Activated effector memory CD4-positive, alpha-beta T cell treated with Interleukin-2 at 50 U/mL for 16 hours (primary cell): ENCODE data around the gene ATP2C2.

Experiments
- DNase-seq: peaks from one replicate; pipeline ENCODE4 v3.0.0-alpha.2; 2020

Gene ATP2C2

DNA sequence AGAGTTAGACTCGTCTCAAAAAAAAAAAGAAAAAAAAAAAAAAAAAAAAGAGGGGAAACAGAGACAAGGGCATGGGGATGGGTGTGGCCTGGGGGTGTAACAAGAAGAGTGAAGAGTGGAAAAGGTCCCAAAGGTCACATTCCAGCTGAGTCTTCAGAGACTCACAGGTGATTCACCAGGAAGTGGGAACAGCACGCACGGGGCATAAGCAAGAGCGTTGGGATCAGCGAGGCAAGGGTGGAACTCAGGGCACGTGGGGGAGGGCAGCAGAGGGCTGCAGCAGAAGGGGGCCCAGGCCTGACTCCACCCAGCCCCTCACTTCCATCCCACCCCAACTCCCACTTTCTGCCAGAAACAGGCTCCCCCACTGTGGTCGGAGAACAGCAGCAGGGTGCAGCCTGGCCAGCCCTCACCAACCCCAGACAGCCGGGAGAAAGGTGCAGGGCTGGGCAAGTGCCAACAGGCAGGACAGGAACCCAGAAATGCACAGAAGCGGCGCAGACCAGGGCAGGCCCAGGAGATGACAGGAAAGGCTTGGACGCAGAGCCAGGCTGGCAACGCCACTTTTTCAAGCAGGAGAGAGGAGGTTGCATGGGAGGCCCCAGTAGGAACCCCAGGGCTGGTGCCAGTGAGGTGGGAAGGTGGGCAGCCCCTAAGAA is 132.9 kb downstream of the ATP2C2 start:
- no peak for DNase-seq

DNA sequence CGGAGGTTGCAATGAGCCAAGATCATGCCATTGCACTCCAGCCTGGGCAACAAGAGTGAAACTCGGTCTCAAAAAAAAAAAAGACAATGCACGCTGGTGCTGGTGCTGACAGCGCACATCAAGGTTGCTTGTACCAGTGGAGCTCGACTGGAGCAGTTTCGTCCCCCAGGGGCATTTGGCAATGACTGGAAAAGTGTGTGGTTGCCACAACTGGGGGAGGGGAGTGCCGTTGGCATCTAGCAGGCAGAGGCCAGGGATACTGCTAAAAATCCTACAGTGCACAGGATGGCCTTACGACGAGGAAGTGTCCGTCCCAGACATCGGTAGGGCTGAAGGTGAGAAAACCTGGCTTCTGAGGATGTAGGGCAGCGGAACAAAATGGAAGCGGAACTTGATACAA is 133.7 kb downstream of the ATP2C2 start:
- no peak for DNase-seq

GRCh38 chr16:84502581-84502980 is 134.2 kb downstream of the ATP2C2 start:
- no peak for DNase-seq

DNA sequence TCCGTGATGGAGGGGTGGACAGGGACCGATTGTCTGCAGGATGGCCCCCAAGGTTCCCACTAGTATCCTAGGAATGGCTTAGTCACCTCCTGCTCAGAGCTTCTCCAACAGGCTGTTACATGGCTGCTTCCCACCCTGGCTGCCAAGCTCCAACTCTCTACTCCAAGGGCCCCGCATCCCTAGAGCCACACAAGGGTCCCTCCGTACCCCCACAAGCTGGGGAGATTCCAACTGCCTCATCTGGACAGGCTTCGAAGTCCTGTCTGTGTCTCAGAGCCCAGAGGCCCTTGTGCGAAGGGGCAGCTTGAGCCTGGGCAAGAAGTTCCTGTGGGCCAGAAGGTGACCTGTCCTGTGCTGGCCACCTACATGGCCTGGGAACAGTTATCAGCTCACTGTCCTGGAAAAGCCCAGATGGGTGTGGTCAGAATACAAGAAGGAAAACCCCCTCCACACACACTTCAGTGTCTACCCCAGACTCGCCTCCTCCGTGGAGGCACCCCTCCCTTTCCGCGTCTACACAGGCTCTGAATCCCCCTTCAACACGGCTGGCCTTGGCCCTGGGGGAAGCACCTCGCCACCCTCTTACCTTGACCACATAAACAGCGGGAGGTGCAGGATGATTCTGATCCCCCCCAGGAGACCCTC is 135.5 kb downstream of the ATP2C2 start:
- no peak for DNase-seq

- DNase-seq = peak; percentile 98
These were observed 136.3 kb downstream of the ATP2C2 start, which contains the start of gene MEAK7 for GRCh38 chr16:84504420-84505248. Gene MEAK7 (minus strand): TSS chr16:84504659. CDS start chr16:84498086, 6,573 bp downstream.

- DNase-seq = no peak
These were observed 137.2 kb downstream of the ATP2C2 start for GRCh38 chr16:84505249-84506187.

GRCh38 chr16:84507011-84507982 is 139.0 kb downstream of the ATP2C2 start:
- peak; percentile 25 for DNase-seq

GRCh38 chr16:84508502-84508901 is 140.2 kb downstream of the ATP2C2 start:
- DNase-seq = no peak

DNA sequence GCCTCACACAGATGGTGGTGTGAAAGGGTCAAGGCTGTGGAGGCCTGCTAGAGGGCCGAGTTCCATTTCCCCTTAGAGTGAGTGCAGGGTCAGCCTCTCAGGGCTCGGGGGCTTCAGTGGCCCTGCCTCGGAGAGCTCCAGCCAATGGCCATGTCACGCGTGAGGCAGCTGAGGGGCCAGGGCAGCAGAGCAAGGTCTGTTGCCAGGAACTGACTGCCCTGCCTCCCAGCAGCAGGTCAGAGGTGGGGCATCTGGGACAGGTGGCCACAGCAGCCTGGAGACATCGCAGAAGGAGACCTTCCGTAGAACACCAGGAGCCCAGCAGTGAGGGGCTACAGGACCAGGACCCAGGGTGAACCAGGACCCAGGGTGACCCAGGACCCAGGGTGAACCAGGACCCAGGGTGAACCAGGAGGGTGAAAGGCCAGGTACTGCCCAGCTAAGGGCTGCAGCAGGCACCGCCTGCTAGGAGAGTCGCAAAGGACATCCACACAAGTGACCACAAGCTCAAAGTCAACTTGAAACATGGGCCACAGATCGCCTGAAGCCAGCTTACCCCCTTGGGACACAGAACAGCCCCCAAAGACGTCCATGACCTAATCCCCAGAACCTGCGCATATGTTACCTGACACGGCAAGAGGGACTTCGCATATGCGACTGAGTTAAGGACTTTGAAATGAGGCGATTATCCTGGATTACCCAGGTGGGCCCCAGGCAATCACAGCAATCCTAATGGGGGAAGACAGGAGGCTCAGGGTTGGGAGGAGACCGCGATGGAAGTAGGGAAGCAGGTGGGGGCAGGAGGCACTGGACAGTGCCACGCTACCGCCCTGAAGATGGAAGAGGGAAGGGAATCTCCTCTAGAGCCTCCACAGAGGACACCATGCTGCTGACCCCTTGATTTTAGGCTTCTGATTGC is 141.0 kb downstream of the ATP2C2 start:
- DNase-seq = no peak

DNA sequence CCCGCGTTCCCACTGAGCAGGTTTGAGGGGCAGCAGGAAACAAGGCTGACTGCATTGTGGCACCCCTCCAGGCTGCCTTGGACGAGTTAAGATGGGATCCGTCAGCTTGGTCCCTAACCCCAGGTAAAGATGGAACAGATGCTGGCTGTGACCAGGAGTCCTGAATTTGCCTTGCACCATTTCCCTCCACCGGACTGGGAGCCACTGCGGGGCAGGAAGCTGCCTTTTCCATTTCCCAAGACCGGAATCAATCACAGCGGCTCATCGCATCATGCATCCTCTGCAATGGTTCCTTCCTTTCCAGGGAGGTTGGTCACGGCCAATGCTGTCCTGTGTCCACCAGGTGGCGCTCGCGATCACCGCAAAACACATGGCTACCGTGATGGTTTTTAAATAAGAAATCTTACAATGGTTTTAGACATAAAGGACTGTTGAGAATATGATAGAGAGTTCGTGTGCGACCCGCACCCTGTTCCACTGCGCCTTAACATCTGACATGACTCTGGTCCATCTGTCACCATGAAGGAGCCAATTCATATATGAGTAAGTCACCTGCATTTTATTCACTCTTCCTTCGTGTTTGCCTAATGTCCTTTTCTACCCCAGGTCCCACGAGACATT is 143.0 kb downstream of the ATP2C2 start:
- peak; percentile 76 for DNase-seq

GRCh38 chr16:84511831-84512230 is 143.5 kb downstream of the ATP2C2 start:
- no peak for DNase-seq

GRCh38 chr16:84513123-84513522 is 144.8 kb downstream of the ATP2C2 start:
- no peak for DNase-seq

GRCh38 chr16:84513666-84514065 is 145.3 kb downstream of the ATP2C2 start:
- no peak for DNase-seq
